AG20443 (cell line): ENCODE data around the gene KRT16.
"Not testable (repeated sequence)": the region's sequence is repeated elsewhere in the genome, so short reads cannot be mapped to it uniquely, and the experiment has no call there.

Experiments used
- DNase-seq: peaks from one replicate; pipeline ENCODE4 v3.0.0; 2012; ENCODE audit warnings: low spot score, mixed read lengths

The KRT16 gene

GRCh38 chr17:41582061-41582968, 30.3 kb downstream of the KRT16 start:
- DNase-seq, result not testable (repeated sequence)

- DNase-seq, result no peak
These were observed 31.1 kb downstream of the KRT16 start for GRCh38 chr17:41581366-41582060.

- DNase-seq, result no peak
These were observed 31.7 kb downstream of the KRT16 start for GRCh38 chr17:41580687-41581365.

- DNase-seq, result no peak
These were observed 32.4 kb downstream of the KRT16 start for GRCh38 chr17:41580244-41580575.

- peak; percentile 92 for DNase-seq
These were observed 32.9 kb downstream of the KRT16 start for GRCh38 chr17:41579484-41580243.

GRCh38 chr17:41578971-41579370, 33.6 kb downstream of the KRT16 start:
- DNase-seq, result no peak

- no peak for DNase-seq
These were observed 34.0 kb downstream of the KRT16 start for GRCh38 chr17:41578538-41578937.

- DNase-seq, result not testable (repeated sequence)
These were observed 35.8 kb downstream of the KRT16 start for GRCh38 chr17:41576740-41577139.

- no peak for DNase-seq
These were observed 37.2 kb downstream of the KRT16 start for GRCh38 chr17:41575336-41575735.

- no peak for DNase-seq
These were observed 40.8 kb downstream of the KRT16 start, which contains the start of gene KRT9 for GRCh38 chr17:41571561-41572434. KRT9 (minus strand) TSS chr17:41572059; CDS start chr17:41571992, 67 bp downstream.

- no peak for DNase-seq
These were observed 45.2 kb downstream of the KRT16 start for GRCh38 chr17:41567317-41567716.

GRCh38 chr17:41565338-41565737, 47.2 kb downstream of the KRT16 start:
- DNase-seq, result no peak

- DNase-seq, result no peak
These were observed 48.9 kb downstream of the KRT16 start for GRCh38 chr17:41563607-41564170.

GRCh38 chr17:41561554-41561953, 51.0 kb downstream of the KRT16 start:
- no peak for DNase-seq
